ENCODE data around the gene KCNT2.

- TF ChIP-seq FOXJ3 (CRISPR knock-in tag; IDR thresholded peaks at IDR 0.05) (no peak), SIN3B (IDR thresholded peaks at IDR 0.05; ENCODE audit: low read depth) (no peak)
Measured at GRCh38 chr1:196655071-196655470, 46.8 kb upstream of the KCNT2 start.
